Astrocyte of the cerebellum (primary cell): ENCODE data around the gene NCCRP1.

Experiments used
- DNase-seq: peaks from one replicate; pipeline ENCODE4 v3.0.0-alpha.2; 2011; ENCODE audit warnings: low read depth
- H3K4me3 ChIP-seq: 2 replicates; pipeline ENCODE4 v1.5.1; 2011; ENCODE audit warnings: mild to moderate bottlenecking, low read depth, low read length, moderate library complexity
- CTCF ChIP-seq: IDR thresholded peaks from 2 replicates; pipeline ENCODE4 v1.5.1; 2012; ENCODE audit warnings: low read length, low read depth, moderate library complexity, mild to moderate bottlenecking; ENCODE audit errors: missing control alignments
- in situ Hi-C: cut with HindIII; loops from 2 replicates; pipeline ENCODE4 v1.10.0; 2017; ENCODE audit warnings: low sequenced_read_pairs

NCCRP1 gene

DNA sequence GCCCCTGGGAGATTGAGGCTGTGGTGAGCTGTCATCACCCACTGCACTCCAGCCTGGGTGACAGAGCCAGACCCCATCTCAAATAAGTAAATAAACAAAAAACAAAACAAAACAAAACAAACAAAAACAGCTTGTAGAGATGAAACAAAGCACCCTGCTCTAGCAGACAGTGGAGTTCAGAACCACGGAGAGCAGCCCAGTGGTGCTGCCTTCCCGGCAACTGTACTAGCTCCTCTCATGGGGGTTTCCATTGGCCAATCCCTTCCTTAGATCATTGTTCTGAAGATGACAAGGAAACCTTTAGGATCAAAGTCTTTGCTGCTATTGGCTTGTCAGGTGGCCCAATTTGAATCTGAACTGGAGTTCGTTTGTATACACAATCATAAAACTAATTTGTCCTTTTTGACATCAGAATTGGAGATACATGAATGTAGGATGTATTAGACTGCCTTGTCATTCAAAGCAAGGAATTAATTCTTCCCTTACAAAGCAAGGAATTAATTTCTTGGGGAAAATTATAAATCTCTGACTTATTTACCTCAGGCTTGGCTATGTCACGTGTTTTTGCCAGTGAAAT lies 27.0 kb downstream of the NCCRP1 start:
- no peak overlapping the region for H3K4me3 ChIP-seq
- in situ Hi-C loops, result no loop called here
- no peak for TF ChIP-seq CTCF
- peak; percentile 4 for DNase-seq

DNA sequence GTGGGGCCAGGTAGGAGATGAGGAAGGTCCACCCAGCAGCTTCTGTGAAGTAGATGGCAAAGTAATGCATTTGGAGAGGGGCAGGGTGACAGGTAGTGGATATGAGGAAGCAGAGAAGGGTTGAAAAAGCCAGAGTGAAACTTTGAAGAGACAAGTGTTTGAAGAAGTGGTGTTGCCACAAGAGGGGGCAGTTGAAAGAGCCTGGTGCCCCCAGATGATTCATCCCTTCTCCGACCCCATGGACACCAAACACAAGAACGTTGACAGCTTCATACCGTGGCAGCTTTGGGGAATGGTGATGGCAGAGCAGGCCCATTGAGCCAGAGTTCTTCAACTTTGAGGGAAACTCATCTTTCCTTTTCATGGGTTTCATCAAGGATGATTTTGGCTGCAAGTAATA lies 28.1 kb downstream of the NCCRP1 start:
- H3K4me3 ChIP-seq, result no peak overlapping the region
- in situ Hi-C loops, result no loop called here
- TF ChIP-seq CTCF, result no peak
- DNase-seq, result no peak

DNA sequence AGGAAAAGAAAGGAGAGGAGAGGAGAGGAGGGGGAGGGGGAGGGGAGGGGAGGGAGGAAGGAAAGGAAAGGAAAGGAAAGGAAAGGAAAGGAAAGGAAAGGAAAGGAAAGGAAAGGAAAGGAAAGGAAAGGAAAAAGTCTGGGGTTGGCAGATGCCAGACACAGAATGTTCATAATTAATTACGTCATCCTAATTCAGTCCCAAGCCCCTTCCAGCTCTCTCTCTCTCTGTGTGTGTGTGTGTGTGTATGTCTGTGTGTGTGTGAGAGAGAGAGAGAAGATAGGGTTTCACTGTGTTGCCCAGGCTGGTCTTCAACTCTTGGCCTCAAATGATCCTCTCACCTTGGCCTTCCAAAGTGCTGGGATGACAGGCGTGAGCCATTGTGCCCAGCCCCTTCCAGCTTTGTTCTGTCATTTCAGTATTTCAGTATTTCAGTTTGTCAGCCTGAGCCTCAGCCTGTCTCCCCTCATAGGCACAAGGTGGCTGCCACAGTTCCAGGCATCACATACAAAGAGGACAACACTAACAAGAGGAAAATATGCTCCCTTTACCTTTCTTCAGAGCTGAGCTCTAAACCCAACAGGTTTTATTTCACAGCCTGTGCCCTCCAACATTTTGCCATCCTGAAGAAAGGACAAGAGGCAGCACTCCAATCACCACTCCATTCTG lies 33.5 kb downstream of the NCCRP1 start:
- in situ Hi-C loops, result no loop called here
- TF ChIP-seq CTCF, result no peak
- H3K4me3 ChIP-seq, result no peak overlapping the region
- no peak for DNase-seq

GRCh38 chr19:39232708-39233107 lies 35.9 kb downstream of the NCCRP1 start:
- no peak for TF ChIP-seq CTCF

GRCh38 chr19:39236527-39236926 lies 39.8 kb downstream of the NCCRP1 start:
- DNase-seq, result no peak
- in situ Hi-C loops, result no loop called here
- H3K4me3 ChIP-seq, result no peak overlapping the region
- TF ChIP-seq CTCF, result no peak

More at GRCh38 chr19:39232708-39233107, 35.9 kb downstream of the NCCRP1 start:
- DNase-seq, result no peak
- in situ Hi-C loops, result no loop called here
- H3K4me3 ChIP-seq, result no peak overlapping the region

GRCh38 chr19:39237200-39238184 lies 40.7 kb downstream of the NCCRP1 start:
- in situ Hi-C loops, result no loop called here
- H3K4me3 ChIP-seq, result no peak overlapping the region
- no peak for DNase-seq
- no peak for TF ChIP-seq CTCF
